Activated T-helper 9 cell treated with anti-CD3 and anti-CD28 coated beads, Interleukin-2, amount 50 U/mL, for 16 hours (primary cell): ENCODE measurements around the gene MRPS2.
A peak's percentile ranks its signal among the peaks of the same experiment; 100 is the strongest.
"Not testable (repeated sequence)": the region's sequence is repeated elsewhere in the genome, so short reads cannot be mapped to it uniquely, and the experiment has no call there.

Source experiments
- DNase-seq: peaks from one replicate; pipeline ENCODE4 v3.0.0-alpha.2; 2020; ENCODE audit warnings: low read depth

Gene MRPS2

GRCh38 chr9:135500525-135501260 is at the start of gene MRPS2:
Gene MRPS2, plus strand, starts transcription at chr9:135500682. Its CDS starts 29 bp downstream, at chr9:135500711.
- DNase-seq, result peak; percentile 82

- no peak for DNase-seq
Observed at GRCh38 chr9:135450956-135451355, 49.5 kb upstream of the MRPS2 start.

- not testable (repeated sequence) for DNase-seq
Observed at GRCh38 chr9:135451909-135452308, 48.6 kb upstream of the MRPS2 start.

GRCh38 chr9:135454737-135455136 is 45.7 kb upstream of the MRPS2 start:
- no peak for DNase-seq

- no peak for DNase-seq
Observed at GRCh38 chr9:135455401-135456030, 45.0 kb upstream of the MRPS2 start.

- no peak for DNase-seq
Observed at GRCh38 chr9:135456436-135457104, 43.9 kb upstream of the MRPS2 start.

GRCh38 chr9:135458478-135458877 is 42.0 kb upstream of the MRPS2 start:
- DNase-seq, result not testable (repeated sequence)

- DNase-seq, result no peak
Observed at GRCh38 chr9:135461936-135462335, 38.5 kb upstream of the MRPS2 start.

GRCh38 chr9:135463140-135463539 is 37.3 kb upstream of the MRPS2 start:
- no peak for DNase-seq

- no peak for DNase-seq
Observed at GRCh38 chr9:135464181-135464580, 36.3 kb upstream of the MRPS2 start.

- peak; percentile 58 for DNase-seq
Observed at GRCh38 chr9:135468854-135469521, 31.5 kb upstream of the MRPS2 start.

GRCh38 chr9:135471791-135472640 is 28.5 kb upstream of the MRPS2 start:
- DNase-seq, result no peak

GRCh38 chr9:135473972-135474543 is 26.4 kb upstream of the MRPS2 start:
- DNase-seq, result no peak

- DNase-seq, result no peak
Observed at GRCh38 chr9:135474915-135475314, 25.6 kb upstream of the MRPS2 start.

GRCh38 chr9:135476561-135477355 is 23.7 kb upstream of the MRPS2 start:
- DNase-seq, result no peak

GRCh38 chr9:135478191-135478590 is 22.3 kb upstream of the MRPS2 start:
- no peak for DNase-seq

- no peak for DNase-seq
Observed at GRCh38 chr9:135478829-135479468, 21.5 kb upstream of the MRPS2 start.

GRCh38 chr9:135479469-135480052 is 20.9 kb upstream of the MRPS2 start, which contains the start of gene PPP1R26:
Gene PPP1R26, plus strand, starts transcription at chr9:135479782. Its CDS starts 4,729 bp downstream, at chr9:135484511.
- DNase-seq, result no peak
